Esophagus muscularis mucosa (tissue), 3 donors: Measurements from ENCODE around the gene CCDC124.

Source experiments
- CTCF ChIP-seq, 3 experiments: fragments of 200-600 bp in 2 of 3; fragments of 450-650 bp in 1 of 3; sonication (generic) in 2 of 3; IDR thresholded peaks; one replicate each; pipeline ENCODE4 v1.5.1; 2017 to 2019; ENCODE audit warnings: antibody characterized with exemption in 3 of 3, mild to moderate bottlenecking in 2 of 3, moderate library complexity in 1 of 3
- POLR2A ChIP-seq: fragments of 450-650 bp; IDR thresholded peaks from one replicate; pipeline ENCODE4 v1.6.1; 2017; ENCODE audit warnings: antibody characterized with exemption, moderate library complexity, mild to moderate bottlenecking, low read depth
- POLR2AphosphoS5 ChIP-seq, 2 donors: sonication (generic); formaldehyde crosslinking; IDR thresholded peaks; one replicate each; pipeline ENCODE4 v1.6.1; 2017; ENCODE audit warnings: antibody characterized with exemption in 2 of 2

- no peak for TF ChIP-seq POLR2AphosphoS5 (IDR thresholded peaks at IDR 0.05)
- TF ChIP-seq CTCF (IDR thresholded peaks at IDR 0.05): no peak
- no peak for TF ChIP-seq POLR2A
Measured at GRCh38 chr19:17920527-17920926, 12.3 kb upstream of the CCDC124 start.
